ENCODE data around the gene OR13A1. TPM values are rescaled to one million over a fixed set of nuclear protein-coding genes. Genes with fewer than 3 reads are reported as not detected.
"Not testable (repeated sequence)": the region's sequence is repeated elsewhere in the genome, so short reads cannot be mapped to it uniquely, and the experiment has no call there.

Gene OR13A1
- total and polyA plus RNA-seq, 2 donors (not counting 1 experiment from before 2014, with no cell fraction given), result 2.3 to 5.8 TPM

DNA sequence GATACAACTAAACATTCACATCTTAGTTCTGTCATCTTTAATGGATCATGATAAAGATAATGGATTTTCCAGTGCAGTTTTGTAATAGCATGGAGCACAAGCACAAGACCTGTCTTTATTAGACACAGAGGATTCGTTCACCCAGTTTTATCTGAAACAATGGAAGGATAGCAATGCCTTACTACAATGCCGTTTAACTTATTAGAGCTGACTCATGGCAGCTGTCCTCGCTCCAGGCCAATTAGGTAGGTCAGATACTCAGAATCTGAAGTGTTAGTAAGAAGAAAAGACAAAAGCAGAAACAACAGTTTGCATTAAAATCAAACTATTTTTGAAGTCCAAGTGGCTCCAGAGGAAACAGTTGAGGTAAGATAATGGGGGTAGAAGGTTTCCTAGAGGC lies 12.8 kb downstream of the OR13A1 start:
- ChIA-PET POLR2A (no interaction called here), CTCF (no interaction called here)
- H3K27ac ChIP-seq (ENCODE audit: low read length in 2 of 2), result no peak overlapping the region
- TF ChIP-seq CTCF (IDR thresholded peaks at IDR 0.05), result no peak
- no peak for TF ChIP-seq EZH2 (IDR thresholded peaks at IDR 0.05; ENCODE audit: borderline replicate concordance, insufficient read depth, low read depth, low read length, poor library complexity, severe bottlenecking)
- H3K9me3 Mint-ChIP-seq (ENCODE audit: insufficient read depth), result no peaks in the 10 kb centered on the region
- WGBS (ENCODE audit: insufficient coverage), result 80% methylated on average over 1 of the region's 3 CpGs
- no peak overlapping the region for H3K9ac ChIP-seq (ENCODE audit: low read length)
- DNase-seq (no peak), ATAC-seq (ENCODE audit: low read depth) (no peak)
- H3K4me3 Mint-ChIP-seq, result no peak overlapping the region
- no peak overlapping the region for H2AFZ ChIP-seq (ENCODE audit: insufficient read depth, low read depth, low read length, poor library complexity, severe bottlenecking)
- peaks cover 5 to 11% of the 10 kb centered on the region in 2 donors for H3K4me1 ChIP-seq (ENCODE audit: control insufficient read depth in 2 of 2, insufficient read depth in 2 of 2, low read length in 2 of 2)
- H3K36me3 ChIP-seq (replicated peaks in 1 of 2; ENCODE audit: control extremely low read depth in 1 of 2, control insufficient read depth in 1 of 2, extremely low read depth in 1 of 2, insufficient read depth in 2 of 2, low read length in 1 of 2), result no peaks in the 10 kb centered on the region
- no peaks in the 10 kb centered on the region for H3K79me2 ChIP-seq (ENCODE audit: control insufficient read depth, insufficient read depth, low read length)
- H4K20me1 ChIP-seq (ENCODE audit: control insufficient read depth, insufficient read depth, low read length, poor library complexity, severe bottlenecking), result no peaks in the 10 kb centered on the region
- H3K27ac Mint-ChIP-seq, result no peak overlapping the region
- peaks cover 0 to 2% (median 0%) of the 10 kb centered on the region in 4 experiments for H3K27me3 ChIP-seq (replicated peaks in 1 of 4; ENCODE audit: control extremely low read depth in 1 of 4, control insufficient read depth in 3 of 4, insufficient read depth in 4 of 4, low read length in 3 of 4)
- peaks cover 15% of the 10 kb centered on the region for H3K4me1 Mint-ChIP-seq
- H3K27me3 Mint-ChIP-seq, result peaks cover 19% of the 10 kb centered on the region
- no peaks in the 10 kb centered on the region for H3K9me3 ChIP-seq (ENCODE audit: control extremely low read depth in 1 of 3, control insufficient read depth in 2 of 3, insufficient read depth in 1 of 3, low read length in 2 of 3)
- intact Hi-C loops (cut with micrococcal nuclease), result no loop called here
- H3K4me2 ChIP-seq (replicated peaks; ENCODE audit: low read depth, low read length, poor library complexity, severe bottlenecking), result no peak overlapping the region
- no peak overlapping the region for H3K4me3 ChIP-seq (ENCODE audit: control extremely low read depth in 1 of 5, extremely low read depth in 1 of 5, insufficient read depth in 1 of 5, low read depth in 2 of 5, low read length in 4 of 5)

DNA sequence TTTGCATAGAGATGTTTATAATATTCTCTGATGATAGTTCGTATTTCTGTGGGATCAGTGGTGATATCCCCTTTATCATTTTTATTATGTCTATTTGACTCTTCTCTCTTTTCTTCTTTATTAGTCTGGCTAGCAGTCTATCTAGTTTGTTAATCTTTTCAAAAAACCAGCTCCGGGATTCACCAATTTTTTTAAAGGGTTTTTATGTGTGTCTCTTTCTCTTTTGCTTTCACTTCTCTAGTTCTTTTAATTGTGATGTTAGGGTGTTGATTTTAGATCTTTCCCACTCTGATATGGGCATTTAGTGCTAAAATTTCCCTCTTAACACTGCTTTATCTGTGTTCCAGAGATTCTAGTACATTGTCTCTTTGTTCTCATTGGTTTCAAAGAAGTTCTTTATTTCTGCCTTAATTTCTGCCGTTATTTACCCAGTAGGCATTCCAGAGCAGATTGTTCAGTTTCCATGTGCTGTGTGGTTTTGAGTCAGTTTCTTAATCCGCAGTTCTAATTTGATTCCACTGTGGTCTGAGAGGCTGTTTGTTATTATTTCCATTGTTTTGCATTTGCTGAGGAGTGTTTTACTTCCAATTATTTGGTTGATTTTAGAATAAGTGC lies 17.0 kb downstream of the OR13A1 start:
- H3K36me3 ChIP-seq (replicated peaks in 1 of 2; ENCODE audit: control extremely low read depth in 1 of 2, control insufficient read depth in 1 of 2, extremely low read depth in 1 of 2, insufficient read depth in 2 of 2, low read length in 1 of 2); H3K27me3 Mint-ChIP-seq; H3K79me2 ChIP-seq (ENCODE audit: control insufficient read depth, insufficient read depth, low read length); H3K27me3 ChIP-seq (replicated peaks in 1 of 4; ENCODE audit: control extremely low read depth in 1 of 4, control insufficient read depth in 3 of 4, insufficient read depth in 4 of 4, low read length in 3 of 4); H3K9me3 Mint-ChIP-seq (ENCODE audit: insufficient read depth); intact Hi-C loops (cut with micrococcal nuclease); ATAC-seq (ENCODE audit: low read depth); H4K20me1 ChIP-seq (ENCODE audit: control insufficient read depth, insufficient read depth, low read length, poor library complexity, severe bottlenecking); CTCF ChIA-PET; H3K9me3 ChIP-seq (ENCODE audit: control extremely low read depth in 1 of 3, control insufficient read depth in 2 of 3, insufficient read depth in 1 of 3, low read length in 2 of 3); POLR2A ChIA-PET: not testable (repeated sequence)
- Histone ChIP-seq H3K4me3 (ENCODE audit: control extremely low read depth in 1 of 5, extremely low read depth in 1 of 5, insufficient read depth in 1 of 5, low read depth in 2 of 5, low read length in 4 of 5) (peak overlapping the region in 3 of 5 experiments; percentile 17 to 31 (median 25)), H3K4me2 (replicated peaks; ENCODE audit: low read depth, low read length, poor library complexity, severe bottlenecking) (peak overlapping the region; percentile 2), H3K9ac (ENCODE audit: low read length) (peak overlapping the region; percentile 46), H3K27ac (ENCODE audit: low read length in 2 of 2) (peak overlapping the region in 1 of 2 donors; percentile 51), H2AFZ (ENCODE audit: insufficient read depth, low read depth, low read length, poor library complexity, severe bottlenecking) (peak overlapping the region; percentile 40), H3K4me1 (ENCODE audit: control insufficient read depth in 2 of 2, insufficient read depth in 2 of 2, low read length in 2 of 2) (peaks cover 5 to 13% of the 10 kb centered on the region in 2 donors)
- peaks cover 20% of the 10 kb centered on the region for H3K4me1 Mint-ChIP-seq
- peak overlapping the region; percentile 81 for H3K4me3 Mint-ChIP-seq
- 94% methylated on average over 2 of the region's 4 CpGs for WGBS (ENCODE audit: insufficient coverage)
- DNase-seq, result peak; percentile 20
- peak overlapping the region; percentile 53 for H3K27ac Mint-ChIP-seq

All from B cell (primary cell).